Astrocyte (in vitro differentiated cells and primary cell): ENCODE measurements around the gene HSF4. TPM values are rescaled to one million over a fixed set of nuclear protein-coding genes. Genes with fewer than 3 reads are reported as not detected.

Source experiments
- DNase-seq: peaks from one replicate; pipeline ENCODE4 v3.0.0-alpha.2; 2010; ENCODE audit warnings: low read depth
- FAIRE-seq: peaks from 2 replicates; lab custom pipeline; 2011; peaks lifted over from hg19 to GRCh38; lab: Jason Lieb, UNC
- H2AFZ ChIP-seq: 2 replicates; pipeline ENCODE4 v1.6.0; 2012; ENCODE audit warnings: low read depth, low read length, inconsistent platforms
- H3K27ac ChIP-seq: 2 replicates; pipeline ENCODE4 v1.5.1; 2011; ENCODE audit warnings: low read depth, low read length, inconsistent platforms
- H3K27me3 ChIP-seq: 2 replicates; pipeline ENCODE4 v1.6.0; 2011; ENCODE audit warnings: low read length, inconsistent platforms; ENCODE audit not compliant: insufficient read depth
- H3K36me3 ChIP-seq: 2 replicates; pipeline ENCODE4 v1.5.1; 2011; ENCODE audit warnings: low read length, inconsistent platforms; ENCODE audit not compliant: insufficient read depth
- H3K4me1 ChIP-seq: 2 replicates; pipeline ENCODE4 v1.5.1; 2011; ENCODE audit warnings: low read length, inconsistent platforms; ENCODE audit not compliant: insufficient read depth
- H3K4me2 ChIP-seq: 2 replicates; pipeline ENCODE4 v1.6.0; 2012; ENCODE audit warnings: low read length, inconsistent platforms
- H3K4me3 ChIP-seq: 2 replicates; pipeline ENCODE4 v1.5.1; 2011; ENCODE audit warnings: low read depth, mild to moderate bottlenecking, low read length, inconsistent platforms; ENCODE audit not compliant: insufficient read depth
- H3K79me2 ChIP-seq: 2 replicates; pipeline ENCODE4 v1.6.0; 2012; ENCODE audit warnings: mild to moderate bottlenecking, low read length, inconsistent platforms; ENCODE audit not compliant: insufficient read depth
- H3K9ac ChIP-seq: 2 replicates; pipeline ENCODE4 v1.6.0; 2012; ENCODE audit warnings: mild to moderate bottlenecking, low read length, inconsistent platforms
- H3K9me3 ChIP-seq: 2 replicates; pipeline ENCODE4 v1.5.1; 2012; ENCODE audit warnings: low read depth, mild to moderate bottlenecking, low read length, inconsistent platforms; ENCODE audit not compliant: insufficient read depth
- H4K20me1 ChIP-seq: 2 replicates; pipeline ENCODE4 v1.6.0; 2012; ENCODE audit warnings: low read length, inconsistent platforms; ENCODE audit not compliant: insufficient read depth
- H3K27ac Mint-ChIP-seq: one replicate; pipeline ENCODE4 v1.8.0; 2021; ENCODE audit warnings: mild to moderate bottlenecking, mixed read lengths; ENCODE audit not compliant: unreplicated experiment
- H3K27me3 Mint-ChIP-seq: one replicate; pipeline ENCODE4 v1.8.0; 2021; ENCODE audit warnings: low read depth, mixed read lengths; ENCODE audit not compliant: unreplicated experiment
- H3K36me3 Mint-ChIP-seq: one replicate; pipeline ENCODE4 v1.8.0; 2021; ENCODE audit warnings: low read depth, mixed read lengths; ENCODE audit not compliant: unreplicated experiment
- H3K4me1 Mint-ChIP-seq: one replicate; pipeline ENCODE4 v1.8.0; 2021; ENCODE audit warnings: low read depth, mixed read lengths; ENCODE audit not compliant: unreplicated experiment
- H3K4me3 Mint-ChIP-seq: one replicate; pipeline ENCODE4 v1.8.0; 2021; ENCODE audit warnings: mild to moderate bottlenecking, moderate library complexity, mixed read lengths; ENCODE audit not compliant: unreplicated experiment
- H3K9me3 Mint-ChIP-seq: one replicate; pipeline ENCODE4 v1.8.0; 2021; ENCODE audit warnings: mild to moderate bottlenecking, mixed read lengths; ENCODE audit not compliant: unreplicated experiment
- EZH2 ChIP-seq: IDR thresholded peaks from 2 replicates; pipeline ENCODE4 v1.6.1; 2012; ENCODE audit warnings: mild to moderate bottlenecking, low read length, inconsistent platforms; ENCODE audit not compliant: insufficient read depth
- total RNA-seq: library from RNA; stranded (reverse); gene quantifications from 2 replicates; pipeline ENCODE4 v1.2.1, GENCODE V29; 2021
- TF ChIP-seq, protein P1 (sequence below): IDR thresholded peaks from 2 replicates; pipeline ENCODE4 v1.5.1; 2011; ENCODE audit warnings: low read depth, mild to moderate bottlenecking, inconsistent platforms, low read length, moderate library complexity; ENCODE audit not compliant: insufficient read depth

The HSF4 gene
- total RNA-seq, 1 donor from 2014 or later, result 4.5 TPM

DNA sequence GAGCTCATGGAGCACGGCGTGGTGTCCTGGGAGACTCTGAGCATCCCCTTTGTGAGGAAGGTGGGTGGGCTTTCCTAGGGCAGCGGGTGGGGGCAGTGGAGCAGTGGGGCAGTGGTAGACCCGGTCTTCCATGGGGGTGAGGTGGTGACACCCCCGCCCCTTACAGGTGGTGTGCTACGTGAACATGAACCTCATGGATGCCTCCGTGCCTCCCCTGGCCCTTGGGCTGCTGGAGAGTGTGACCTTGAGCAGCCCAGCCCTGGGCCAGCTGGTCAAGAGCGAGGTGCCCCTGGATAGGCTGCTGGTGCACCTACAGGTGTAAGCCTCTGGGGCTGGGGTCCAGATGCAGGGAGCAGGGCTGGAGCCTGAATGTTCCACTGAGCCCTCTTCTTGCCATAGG lies 35.9 kb downstream of the HSF4 start:
- FAIRE-seq (no peak), DNase-seq (no peak)
- Histone ChIP-seq H3K27me3 (no peaks in the 10 kb centered on the region), H3K79me2 (peaks cover 6% of the 10 kb centered on the region), H2AFZ (no peak overlapping the region), H4K20me1 (peaks cover 35% of the 10 kb centered on the region), H3K4me1 (no peaks in the 10 kb centered on the region), H3K9ac (no peak overlapping the region), H3K36me3 (peaks cover 19% of the 10 kb centered on the region), H3K9me3 (no peaks in the 10 kb centered on the region), H3K4me3 (no peak overlapping the region), H3K4me2 (no peak overlapping the region), H3K27ac (no peak overlapping the region)
- Mint-ChIP-seq H3K4me3 (no peak overlapping the region), H3K27ac (no peak overlapping the region), H3K9me3 (no peaks in the 10 kb centered on the region), H3K36me3 (peaks cover 8% of the 10 kb centered on the region), H3K27me3 (no peaks in the 10 kb centered on the region), H3K4me1 (peaks cover 3% of the 10 kb centered on the region)
- TF ChIP-seq, protein P1, sequence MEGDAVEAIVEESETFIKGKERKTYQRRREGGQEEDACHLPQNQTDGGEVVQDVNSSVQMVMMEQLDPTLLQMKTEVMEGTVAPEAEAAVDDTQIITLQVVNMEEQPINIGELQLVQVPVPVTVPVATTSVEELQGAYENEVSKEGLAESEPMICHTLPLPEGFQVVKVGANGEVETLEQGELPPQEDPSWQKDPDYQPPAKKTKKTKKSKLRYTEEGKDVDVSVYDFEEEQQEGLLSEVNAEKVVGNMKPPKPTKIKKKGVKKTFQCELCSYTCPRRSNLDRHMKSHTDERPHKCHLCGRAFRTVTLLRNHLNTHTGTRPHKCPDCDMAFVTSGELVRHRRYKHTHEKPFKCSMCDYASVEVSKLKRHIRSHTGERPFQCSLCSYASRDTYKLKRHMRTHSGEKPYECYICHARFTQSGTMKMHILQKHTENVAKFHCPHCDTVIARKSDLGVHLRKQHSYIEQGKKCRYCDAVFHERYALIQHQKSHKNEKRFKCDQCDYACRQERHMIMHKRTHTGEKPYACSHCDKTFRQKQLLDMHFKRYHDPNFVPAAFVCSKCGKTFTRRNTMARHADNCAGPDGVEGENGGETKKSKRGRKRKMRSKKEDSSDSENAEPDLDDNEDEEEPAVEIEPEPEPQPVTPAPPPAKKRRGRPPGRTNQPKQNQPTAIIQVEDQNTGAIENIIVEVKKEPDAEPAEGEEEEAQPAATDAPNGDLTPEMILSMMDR, result no peak
- TF ChIP-seq EZH2, result no peak

DNA sequence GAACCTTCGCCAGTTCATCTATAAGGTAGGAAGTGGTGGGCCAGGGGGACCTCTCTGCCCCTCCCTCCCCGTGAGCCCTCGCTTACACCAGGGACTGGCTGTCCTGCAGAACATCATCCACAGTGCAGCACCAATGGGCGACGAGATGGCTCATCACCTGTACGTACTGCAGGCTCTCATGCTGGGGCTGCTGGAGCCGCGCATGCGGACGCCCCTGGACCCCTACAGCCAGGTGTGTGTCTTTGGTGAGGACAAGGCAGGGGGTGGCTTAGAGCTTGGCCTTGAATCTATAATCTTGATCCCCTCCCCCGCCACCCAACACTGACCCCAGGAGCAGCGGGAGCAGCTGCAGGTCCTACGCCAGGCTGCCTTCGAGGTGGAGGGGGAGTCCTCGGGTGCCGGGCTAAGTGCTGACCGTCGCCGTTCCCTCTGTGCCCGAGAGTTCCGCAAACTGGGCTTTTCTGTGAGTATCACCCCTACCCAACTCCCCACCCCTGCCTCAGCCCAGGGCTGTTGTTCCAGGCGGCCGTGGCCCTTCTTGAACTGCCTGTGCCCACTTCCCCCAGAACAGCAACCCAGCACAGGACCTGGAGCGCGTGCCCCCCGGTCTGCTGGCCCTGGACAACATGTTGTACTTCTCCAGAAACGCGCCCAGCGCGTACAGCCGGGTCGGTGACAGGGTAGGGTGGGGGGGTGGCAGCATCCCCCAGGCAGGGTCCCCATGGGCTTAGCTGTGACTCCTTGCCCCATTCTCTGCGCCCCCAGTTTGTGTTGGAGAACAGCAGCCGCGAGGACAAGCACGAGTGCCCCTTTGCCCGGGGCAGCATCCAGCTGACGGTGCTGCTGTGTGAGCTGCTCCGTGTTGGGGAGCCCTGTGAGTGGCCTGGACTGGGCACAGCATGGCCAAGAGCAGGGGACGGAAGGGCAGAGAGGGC lies 37.1 kb downstream of the HSF4 start:
- Histone ChIP-seq H3K9ac (no peak overlapping the region), H3K9me3 (no peaks in the 10 kb centered on the region), H3K27me3 (no peaks in the 10 kb centered on the region), H3K4me2 (no peak overlapping the region), H3K36me3 (peaks cover 7% of the 10 kb centered on the region), H3K27ac (no peak overlapping the region), H4K20me1 (peaks cover 25% of the 10 kb centered on the region), H3K4me1 (no peaks in the 10 kb centered on the region), H3K4me3 (no peak overlapping the region), H3K79me2 (peaks cover 3% of the 10 kb centered on the region), H2AFZ (no peak overlapping the region)
- peaks cover 5% of the 10 kb centered on the region for H3K36me3 Mint-ChIP-seq
- H3K9me3 Mint-ChIP-seq, result no peaks in the 10 kb centered on the region
- FAIRE-seq (no peak), DNase-seq (no peak)
- H3K4me1 Mint-ChIP-seq, result peaks cover 2% of the 10 kb centered on the region
- no peaks in the 10 kb centered on the region for H3K27me3 Mint-ChIP-seq
- H3K4me3 Mint-ChIP-seq, result no peak overlapping the region
- no peak for TF ChIP-seq EZH2
- TF ChIP-seq, protein P1, result no peak
- H3K27ac Mint-ChIP-seq, result no peak overlapping the region

- no peak overlapping the region for H3K9ac ChIP-seq
- Mint-ChIP-seq H3K4me1 (no peaks in the 10 kb centered on the region), H3K4me3 (no peak overlapping the region), H3K27me3 (no peaks in the 10 kb centered on the region), H3K36me3 (peaks cover 3% of the 10 kb centered on the region), H3K9me3 (no peaks in the 10 kb centered on the region), H3K27ac (no peak overlapping the region)
- DNase-seq (no peak), FAIRE-seq (no peak)
- H3K4me1 ChIP-seq, result peaks cover 5% of the 10 kb centered on the region
- peaks cover 18% of the 10 kb centered on the region for H4K20me1 ChIP-seq
- H3K4me2 ChIP-seq, result no peak overlapping the region
- H2AFZ ChIP-seq, result no peak overlapping the region
- H3K27ac ChIP-seq, result no peak overlapping the region
- H3K36me3 ChIP-seq, result peaks cover 2% of the 10 kb centered on the region
- H3K79me2 ChIP-seq, result no peaks in the 10 kb centered on the region
- H3K9me3 ChIP-seq, result no peaks in the 10 kb centered on the region
- H3K27me3 ChIP-seq, result no peaks in the 10 kb centered on the region
- H3K4me3 ChIP-seq, result no peak overlapping the region
- no peak for TF ChIP-seq EZH2
- TF ChIP-seq, protein P1, result no peak
Observed at GRCh38 chr16:67202426-67202825, 37.9 kb downstream of the HSF4 start.
